HUES6 (cell line): Measurements from ENCODE around the gene OPRM1.
"Not testable (repeated sequence)": the region's sequence is repeated elsewhere in the genome, so short reads cannot be mapped to it uniquely, and the experiment has no call there.

Experiments
- H3K27ac ChIP-seq: 2 replicates; pipeline ENCODE4 v1.7.0; 2013; ENCODE audit warnings: low read depth, mild to moderate bottlenecking, low read length, inconsistent platforms
- H3K27me3 ChIP-seq: 2 replicates; pipeline ENCODE4 v1.6.1; 2013; ENCODE audit warnings: low read length; ENCODE audit not compliant: control insufficient read depth, insufficient read depth
- H3K36me3 ChIP-seq: 2 replicates; pipeline ENCODE4 v1.6.1; 2013; ENCODE audit warnings: low read length; ENCODE audit not compliant: control insufficient read depth, insufficient read depth
- H3K4me1 ChIP-seq: 2 replicates; pipeline ENCODE4 v1.6.1; 2013; ENCODE audit warnings: low read length; ENCODE audit not compliant: control insufficient read depth, insufficient read depth
- H3K4me3 ChIP-seq: 2 replicates; pipeline ENCODE4 v1.5.1; 2013; ENCODE audit warnings: low read depth, low read length
- H3K9ac ChIP-seq: one replicate; pipeline ENCODE4 v1.6.1; 2013; ENCODE audit warnings: mild to moderate bottlenecking, low read length
- H3K9me3 ChIP-seq: 2 replicates; pipeline ENCODE4 v1.6.1; 2013; ENCODE audit warnings: low read depth, low read length; ENCODE audit not compliant: control insufficient read depth, insufficient read depth

OPRM1 gene

DNA sequence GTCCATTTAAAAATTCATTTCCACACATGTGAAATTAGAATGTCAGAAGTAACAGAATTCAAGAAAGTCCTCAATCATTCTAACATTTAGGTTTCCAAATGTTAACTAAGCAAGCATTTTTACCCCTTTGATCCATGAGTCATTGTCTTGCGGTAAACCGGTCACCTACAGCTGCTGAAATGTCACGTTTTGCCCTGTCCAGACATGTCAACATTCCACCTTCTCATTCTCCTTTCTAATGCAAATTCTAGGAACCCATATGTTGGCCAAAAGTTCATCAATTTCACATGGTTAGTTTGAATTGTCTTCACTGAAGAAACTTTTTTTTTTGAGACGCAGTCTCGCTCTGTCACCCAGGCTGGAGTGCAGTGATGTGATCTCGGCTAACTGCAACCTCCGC is 200.4 kb downstream of the OPRM1 start:
- Histone ChIP-seq H3K4me3 (no peak overlapping the region), H3K36me3 (no peaks in the 10 kb centered on the region), H3K27me3 (no peaks in the 10 kb centered on the region), H3K9me3 (no peaks in the 10 kb centered on the region), H3K4me1 (peaks cover 9% of the 10 kb centered on the region), H3K9ac (no peak overlapping the region), H3K27ac (no peak overlapping the region)

DNA sequence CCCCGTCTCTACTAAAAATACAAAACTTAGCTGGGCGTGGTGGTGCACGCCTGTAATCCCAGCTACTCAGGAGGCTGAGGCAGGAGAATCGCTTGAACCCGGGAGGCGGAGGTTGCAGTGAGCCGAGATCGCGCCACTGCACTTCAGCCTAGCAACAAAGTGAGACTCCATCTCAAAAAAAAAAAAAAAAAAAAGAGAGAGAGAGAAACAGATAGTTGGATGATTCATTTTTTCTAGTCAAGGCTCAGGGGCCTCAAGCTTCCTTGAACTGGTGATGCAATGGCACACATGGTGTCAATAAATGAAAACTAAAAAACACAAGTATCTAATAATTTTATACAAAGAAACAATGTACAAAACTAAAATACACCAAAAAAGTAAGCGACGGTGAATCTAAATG is 202.0 kb downstream of the OPRM1 start:
- H3K9me3 ChIP-seq, H3K27me3 ChIP-seq, H3K27ac ChIP-seq, H3K9ac ChIP-seq, H3K4me3 ChIP-seq, H3K36me3 ChIP-seq: not testable (repeated sequence)
- peaks cover 19% of the 10 kb centered on the region for H3K4me1 ChIP-seq

DNA sequence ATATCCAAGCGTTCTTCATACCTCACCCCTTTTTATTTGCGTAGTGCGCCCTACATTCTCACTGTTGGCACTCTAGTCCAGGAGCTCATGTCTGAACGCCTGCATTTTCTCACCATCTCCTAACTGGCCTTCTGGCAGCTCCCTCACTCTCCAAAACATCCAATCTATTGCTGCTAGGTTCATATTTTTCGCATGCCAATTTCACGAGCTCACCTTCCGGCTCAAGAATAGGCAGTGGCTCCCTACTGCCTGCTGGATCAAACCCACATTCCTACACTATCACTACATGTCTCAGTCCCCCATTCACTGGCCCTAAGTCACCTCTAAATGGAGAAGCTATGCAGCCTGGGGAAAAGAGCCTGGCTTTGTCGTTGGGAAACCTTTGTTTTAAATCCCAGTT is 202.5 kb downstream of the OPRM1 start:
- peaks cover 24% of the 10 kb centered on the region for H3K4me1 ChIP-seq
- no peak overlapping the region for H3K27ac ChIP-seq

DNA sequence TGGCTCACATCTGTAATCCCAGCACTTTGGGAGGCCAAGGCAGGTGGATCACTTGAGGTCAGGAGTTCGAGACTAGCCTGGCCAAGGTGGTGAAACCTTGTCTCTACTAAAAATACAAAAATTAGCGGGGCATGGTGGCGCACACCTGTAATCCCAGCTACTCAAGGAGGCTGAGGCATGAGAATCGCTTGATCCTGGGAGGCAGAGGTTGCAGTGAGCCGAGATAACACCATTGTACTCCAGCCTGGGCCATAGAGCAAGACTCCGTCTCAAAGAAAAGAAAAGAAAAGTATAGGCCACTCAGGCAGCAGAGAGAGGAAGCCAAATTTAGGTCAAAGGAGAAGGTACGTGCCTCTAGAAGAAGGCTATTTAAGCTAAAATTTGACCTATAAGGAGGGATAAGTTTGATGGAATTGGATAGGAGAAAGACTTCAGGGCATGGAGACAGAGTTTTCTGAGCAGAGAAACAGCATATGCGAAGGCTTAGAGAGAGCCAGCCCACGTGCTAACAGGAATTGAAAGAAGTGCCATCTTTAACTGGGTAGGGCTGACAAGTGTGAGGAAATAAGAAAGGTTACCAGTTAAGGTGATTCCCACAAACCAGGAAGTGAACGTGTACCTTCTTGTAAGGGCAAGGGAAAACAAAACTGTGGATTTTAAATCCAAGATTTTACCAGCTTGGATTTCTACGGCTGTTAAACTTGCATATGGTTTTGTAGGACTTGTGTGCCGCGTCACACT is 203.7 kb downstream of the OPRM1 start:
- H3K36me3 ChIP-seq, result no peaks in the 10 kb centered on the region
- H3K9me3 ChIP-seq, result no peaks in the 10 kb centered on the region
- no peaks in the 10 kb centered on the region for H3K27me3 ChIP-seq
- H3K4me1 ChIP-seq, result peaks cover 36% of the 10 kb centered on the region
- H3K9ac ChIP-seq, result no peak overlapping the region
- no peak overlapping the region for H3K4me3 ChIP-seq
- no peak overlapping the region for H3K27ac ChIP-seq

More for the DNA sequence above, 202.5 kb downstream of the OPRM1 start:
- Histone ChIP-seq H3K9me3 (no peaks in the 10 kb centered on the region), H3K27me3 (no peaks in the 10 kb centered on the region), H3K36me3 (no peaks in the 10 kb centered on the region), H3K4me3 (no peak overlapping the region), H3K9ac (no peak overlapping the region)

DNA sequence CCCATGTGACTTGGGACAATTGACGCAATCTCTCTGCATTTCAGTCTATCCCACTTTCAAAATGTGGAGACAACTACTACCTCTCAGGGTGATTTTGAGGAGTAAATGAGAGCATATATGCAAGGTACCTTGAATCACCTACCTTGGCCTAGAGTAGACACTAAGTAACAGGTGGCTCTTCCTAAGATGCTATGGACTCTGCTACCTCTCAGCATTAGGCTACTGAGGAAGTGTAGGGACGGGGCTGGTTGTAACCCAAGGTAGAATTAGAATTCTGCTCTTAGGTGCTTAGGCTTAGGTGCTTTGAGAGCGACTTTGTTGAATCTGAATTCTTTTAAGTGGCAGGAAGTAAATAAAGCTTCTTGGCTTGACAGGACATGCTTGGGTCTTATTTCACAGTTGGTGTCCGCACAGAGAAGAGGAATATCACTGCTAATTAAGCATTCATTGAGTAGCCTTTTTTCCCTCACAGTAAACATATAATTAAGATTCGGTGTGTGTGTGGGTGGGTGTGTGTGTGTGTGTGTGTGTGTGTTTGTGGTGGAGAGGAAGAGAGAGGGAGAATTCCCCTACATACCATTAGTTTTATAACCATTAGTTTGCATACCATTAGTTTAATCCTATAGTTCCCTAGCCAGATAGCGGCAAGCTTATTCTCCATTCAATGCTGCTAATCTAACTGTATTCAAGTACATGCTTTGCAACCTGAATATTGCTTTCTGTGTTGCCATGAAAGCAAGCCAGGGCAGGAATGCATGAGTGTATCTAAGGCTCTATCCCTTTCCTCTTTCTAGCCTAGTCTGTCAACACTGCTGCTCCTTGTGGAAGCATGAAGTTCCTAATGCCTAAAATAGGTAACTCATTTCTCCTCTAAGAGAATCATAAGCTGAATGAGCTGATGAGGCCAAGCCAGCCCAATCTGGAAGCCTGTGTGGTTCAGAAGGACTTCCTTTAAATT is 205.0 kb downstream of the OPRM1 start:
- H3K4me1 ChIP-seq, result peaks cover 43% of the 10 kb centered on the region
- H3K27ac ChIP-seq, result no peak overlapping the region
- no peak overlapping the region for H3K9ac ChIP-seq
- no peaks in the 10 kb centered on the region for H3K36me3 ChIP-seq
- H3K4me3 ChIP-seq, result no peak overlapping the region
- H3K27me3 ChIP-seq, result no peaks in the 10 kb centered on the region
- H3K9me3 ChIP-seq, result no peaks in the 10 kb centered on the region

DNA sequence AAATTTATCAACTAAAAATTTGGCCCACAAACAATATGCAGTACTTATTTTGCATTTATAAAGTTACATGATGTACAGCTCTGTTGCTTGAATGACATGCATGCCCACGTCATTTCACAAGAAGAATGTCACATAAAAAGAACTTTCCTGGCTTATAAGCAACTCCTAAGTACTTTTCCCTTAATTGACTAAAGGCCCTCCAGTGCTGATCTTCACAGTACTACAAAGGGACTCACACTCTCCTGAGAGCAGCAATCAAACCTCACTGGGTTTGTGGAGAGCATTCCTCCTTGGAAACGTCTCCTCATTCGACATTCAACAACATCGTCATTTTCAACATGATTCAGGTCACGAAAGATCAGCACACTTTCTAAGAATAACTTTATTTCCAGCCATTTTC is 206.5 kb downstream of the OPRM1 start:
- H3K27ac ChIP-seq, result no peak overlapping the region
- H3K4me3 ChIP-seq, result no peak overlapping the region
- no peaks in the 10 kb centered on the region for H3K36me3 ChIP-seq
- H3K9ac ChIP-seq, result no peak overlapping the region
- no peaks in the 10 kb centered on the region for H3K27me3 ChIP-seq
- H3K4me1 ChIP-seq, result peaks cover 43% of the 10 kb centered on the region
- H3K9me3 ChIP-seq, result no peaks in the 10 kb centered on the region

DNA sequence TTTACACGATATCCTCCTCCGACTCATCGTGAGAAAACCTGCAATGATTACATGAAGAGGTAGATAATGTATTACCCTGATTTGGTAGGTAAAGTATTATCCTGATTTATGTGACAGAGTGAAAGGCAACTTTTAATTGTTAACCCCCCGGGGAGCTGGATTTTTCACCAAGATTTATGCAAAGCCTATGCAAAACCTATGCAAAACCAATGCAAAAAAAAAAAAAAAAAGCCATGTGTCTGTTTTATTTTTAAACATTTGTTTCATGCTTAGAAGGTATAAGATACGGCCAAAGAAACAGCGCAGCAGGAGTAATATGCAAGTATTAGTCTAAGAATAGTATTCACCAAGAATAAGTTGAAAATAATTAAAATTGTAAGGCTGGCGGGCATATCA is 207.7 kb downstream of the OPRM1 start:
- no peak overlapping the region for H3K9ac ChIP-seq
- no peaks in the 10 kb centered on the region for H3K27me3 ChIP-seq
- no peak overlapping the region for H3K27ac ChIP-seq
- peaks cover 40% of the 10 kb centered on the region for H3K4me1 ChIP-seq
- no peaks in the 10 kb centered on the region for H3K9me3 ChIP-seq
- peak overlapping the region; percentile 12 for H3K4me3 ChIP-seq
- no peaks in the 10 kb centered on the region for H3K36me3 ChIP-seq

DNA sequence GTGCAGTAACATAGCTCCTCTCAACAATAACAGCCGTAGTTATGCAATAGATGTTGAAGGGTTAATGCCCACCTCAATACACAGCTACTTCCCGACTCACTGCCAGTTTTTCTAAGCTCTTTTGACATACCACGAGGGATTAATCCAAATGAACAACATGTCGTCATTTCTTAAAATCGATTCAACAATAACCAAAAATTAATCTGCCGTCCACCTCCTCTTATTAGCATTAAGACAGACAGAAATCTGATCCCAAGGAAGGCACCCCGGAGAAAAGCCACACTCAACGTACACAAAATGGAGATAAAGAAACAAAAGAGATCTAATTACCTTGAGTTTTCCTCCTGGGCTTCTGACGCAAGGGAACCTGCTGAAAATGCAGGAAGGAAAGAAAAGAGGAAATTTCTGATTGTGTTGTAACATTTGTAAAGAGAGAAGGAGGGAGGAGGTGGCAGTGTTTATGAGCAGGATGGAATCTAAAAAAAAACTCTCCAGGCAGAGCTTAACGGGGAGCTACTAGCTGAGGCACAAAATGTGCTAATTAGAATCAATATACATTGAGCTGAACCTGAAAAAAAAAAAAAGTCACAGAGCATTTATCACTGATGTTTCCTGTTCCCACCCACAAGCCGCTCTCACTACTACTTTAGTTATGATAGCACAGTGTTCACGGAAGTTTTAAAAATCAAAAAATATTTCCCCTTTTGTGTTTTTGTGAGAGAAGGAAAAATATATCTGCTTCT is 208.2 kb downstream of the OPRM1 start:
- Histone ChIP-seq H3K4me3 (peak overlapping the region; percentile 12), H3K9me3 (no peaks in the 10 kb centered on the region), H3K9ac (no peak overlapping the region), H3K36me3 (no peaks in the 10 kb centered on the region), H3K27me3 (no peaks in the 10 kb centered on the region), H3K27ac (0 out of 2 replicates have a peak overlapping the region, but pooled peaks have one; percentile 0), H3K4me1 (peaks cover 40% of the 10 kb centered on the region)

DNA sequence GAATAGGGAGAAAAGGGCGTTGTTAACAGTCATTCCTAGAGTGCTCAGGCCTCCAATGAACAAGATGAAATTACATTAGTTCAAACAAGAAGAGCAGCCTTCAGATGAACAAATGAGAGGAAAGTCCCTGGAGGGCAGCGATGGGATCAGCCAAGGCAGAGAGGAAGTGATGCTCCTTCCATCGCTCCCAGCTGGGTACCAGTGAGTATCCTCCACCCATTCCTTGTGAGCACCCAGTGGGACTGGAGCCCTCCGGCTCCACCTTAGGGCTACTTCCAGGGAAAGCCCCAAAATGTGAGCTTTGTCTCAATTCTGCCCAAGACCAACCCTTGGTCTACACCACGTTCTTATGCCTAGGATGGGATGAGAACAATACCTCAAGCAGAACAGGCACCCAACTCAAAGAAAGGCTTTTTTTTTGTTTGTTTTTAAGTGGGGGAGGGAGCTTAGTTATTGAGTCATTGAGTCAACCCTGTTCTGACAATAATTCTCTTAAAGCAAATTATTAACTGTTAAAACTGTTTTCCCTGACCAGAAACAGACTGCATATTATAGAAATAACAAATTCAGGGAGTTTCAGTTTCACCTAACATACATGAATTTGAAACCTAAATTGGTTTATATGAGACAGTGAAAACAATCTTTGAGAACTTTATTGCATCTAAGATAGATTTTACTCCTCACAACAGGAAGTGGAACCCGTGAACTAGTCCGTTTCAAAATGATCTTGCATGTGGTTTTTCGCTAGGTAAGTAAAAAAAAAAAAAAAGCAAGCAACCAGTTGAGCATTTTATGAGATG is 210.7 kb downstream of the OPRM1 start:
- Histone ChIP-seq H3K4me1 (peaks cover 31% of the 10 kb centered on the region), H3K4me3 (no peak overlapping the region), H3K9ac (no peak overlapping the region), H3K36me3 (no peaks in the 10 kb centered on the region), H3K27ac (no peak overlapping the region), H3K27me3 (no peaks in the 10 kb centered on the region), H3K9me3 (0 out of 2 replicates have a peak, but pooled peaks cover 2% of the 10 kb centered on the region)

DNA sequence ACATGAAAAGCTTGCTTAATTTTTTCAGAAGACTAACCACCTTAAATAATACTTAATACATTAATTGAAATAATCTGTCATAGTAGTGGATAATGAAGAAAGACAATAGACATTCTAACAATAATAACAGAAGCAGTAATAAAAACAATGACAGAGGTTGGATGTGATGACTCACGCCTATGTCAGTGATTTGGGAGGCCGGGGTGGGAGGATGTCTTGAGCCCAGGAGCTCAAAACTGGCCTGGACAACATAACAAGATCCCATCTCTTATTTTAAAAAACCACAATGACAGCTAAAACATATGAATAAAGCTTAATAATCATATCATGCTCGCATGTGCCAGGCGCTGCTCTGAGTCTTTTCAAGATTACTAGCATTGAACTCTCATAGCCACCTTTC is 212.1 kb downstream of the OPRM1 start:
- no peak overlapping the region for H3K4me3 ChIP-seq
- H3K9me3 ChIP-seq, result peaks cover 6% of the 10 kb centered on the region; the same call in 1 of the 2 replicates
- H3K27me3 ChIP-seq, result no peaks in the 10 kb centered on the region
- H3K4me1 ChIP-seq, result peaks cover 23% of the 10 kb centered on the region
- H3K36me3 ChIP-seq, result no peaks in the 10 kb centered on the region
- H3K27ac ChIP-seq, result no peak overlapping the region
- H3K9ac ChIP-seq, result no peak overlapping the region
